Neural crest cell (in vitro differentiated cells): Measurements from ENCODE around the gene GLRA1. TPM values are rescaled to one million over a fixed set of nuclear protein-coding genes. Genes with fewer than 3 reads are reported as not detected.

ENCODE experiments used
- DNase-seq: peaks from one replicate; pipeline ENCODE4 v3.0.0; 2021; ENCODE audit warnings: low read depth, mixed read lengths, low spot score
- H3K27ac Mint-ChIP-seq: one replicate; pipeline ENCODE4 v1.8.0; 2021; ENCODE audit warnings: mild to moderate bottlenecking, mixed read lengths; ENCODE audit not compliant: unreplicated experiment
- H3K27me3 Mint-ChIP-seq: 2 replicates; pipeline ENCODE4 v1.8.0; 2021; ENCODE audit warnings: low read depth, mild to moderate bottlenecking, mixed read lengths
- H3K36me3 Mint-ChIP-seq: 2 replicates; pipeline ENCODE4 v1.8.0; 2021; ENCODE audit warnings: low read depth, mild to moderate bottlenecking, mixed read lengths
- H3K4me1 Mint-ChIP-seq: 2 replicates; pipeline ENCODE4 v1.8.0; 2021; ENCODE audit warnings: mixed read lengths
- H3K4me3 Mint-ChIP-seq: one replicate; pipeline ENCODE4 v1.8.0; 2021; ENCODE audit warnings: mild to moderate bottlenecking, mixed read lengths
- H3K9me3 Mint-ChIP-seq: 2 replicates; pipeline ENCODE4 v1.8.0; 2021; ENCODE audit warnings: mixed read lengths
- total RNA-seq: library from RNA; stranded (reverse); gene quantifications from 2 replicates; pipeline ENCODE4 v1.2.1, GENCODE V29; 2021
- TF ChIP-seq, protein P1 (sequence below): fragments of 200-600 bp; sonication (generic); conservative IDR thresholded peaks from 2 replicates; pipeline ENCODE4 v1.5.0; 2021; ENCODE audit warnings: antibody characterized with exemption, mild to moderate bottlenecking

GLRA1 gene
- total RNA-seq, 1 donor from 2014 or later = 0.21 TPM

DNA sequence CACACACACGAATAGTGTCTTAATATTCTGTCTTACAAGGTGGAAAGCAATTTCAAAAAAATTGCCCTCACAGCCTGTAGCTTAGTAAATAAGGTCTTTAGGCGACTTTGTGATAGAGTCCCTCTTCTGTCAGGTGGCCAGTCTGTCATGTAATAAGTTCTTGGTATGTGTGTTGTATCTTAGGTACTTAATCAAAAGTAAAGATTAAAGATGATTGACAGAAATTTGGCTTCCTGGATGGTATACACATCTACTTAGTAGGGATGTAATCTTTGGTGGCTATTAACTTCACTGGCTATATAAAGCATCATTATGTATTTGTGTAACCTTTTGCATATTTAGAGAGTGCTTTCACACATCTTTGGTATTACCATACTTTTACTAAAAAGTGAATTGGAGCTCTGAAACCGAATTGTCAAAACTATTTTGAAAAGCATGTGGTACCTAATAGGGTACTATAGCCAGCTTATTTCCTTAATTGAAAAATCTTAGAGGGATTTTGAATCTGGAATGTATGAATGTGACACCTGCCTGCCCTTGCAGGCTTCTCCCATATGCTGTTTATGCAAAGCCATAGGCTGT is 149.5 kb downstream of the GLRA1 start:
- no peaks in the 10 kb centered on the region for H3K9me3 Mint-ChIP-seq
- H3K36me3 Mint-ChIP-seq = peaks cover 19% of the 10 kb centered on the region
- H3K4me1 Mint-ChIP-seq = peaks cover 66% of the 10 kb centered on the region
- DNase-seq = no peak
- TF ChIP-seq, protein P1, sequence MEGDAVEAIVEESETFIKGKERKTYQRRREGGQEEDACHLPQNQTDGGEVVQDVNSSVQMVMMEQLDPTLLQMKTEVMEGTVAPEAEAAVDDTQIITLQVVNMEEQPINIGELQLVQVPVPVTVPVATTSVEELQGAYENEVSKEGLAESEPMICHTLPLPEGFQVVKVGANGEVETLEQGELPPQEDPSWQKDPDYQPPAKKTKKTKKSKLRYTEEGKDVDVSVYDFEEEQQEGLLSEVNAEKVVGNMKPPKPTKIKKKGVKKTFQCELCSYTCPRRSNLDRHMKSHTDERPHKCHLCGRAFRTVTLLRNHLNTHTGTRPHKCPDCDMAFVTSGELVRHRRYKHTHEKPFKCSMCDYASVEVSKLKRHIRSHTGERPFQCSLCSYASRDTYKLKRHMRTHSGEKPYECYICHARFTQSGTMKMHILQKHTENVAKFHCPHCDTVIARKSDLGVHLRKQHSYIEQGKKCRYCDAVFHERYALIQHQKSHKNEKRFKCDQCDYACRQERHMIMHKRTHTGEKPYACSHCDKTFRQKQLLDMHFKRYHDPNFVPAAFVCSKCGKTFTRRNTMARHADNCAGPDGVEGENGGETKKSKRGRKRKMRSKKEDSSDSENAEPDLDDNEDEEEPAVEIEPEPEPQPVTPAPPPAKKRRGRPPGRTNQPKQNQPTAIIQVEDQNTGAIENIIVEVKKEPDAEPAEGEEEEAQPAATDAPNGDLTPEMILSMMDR = no peak
- no peak overlapping the region for H3K27ac Mint-ChIP-seq
- no peaks in the 10 kb centered on the region for H3K27me3 Mint-ChIP-seq
- H3K4me3 Mint-ChIP-seq = peak overlapping the region; percentile 91

DNA sequence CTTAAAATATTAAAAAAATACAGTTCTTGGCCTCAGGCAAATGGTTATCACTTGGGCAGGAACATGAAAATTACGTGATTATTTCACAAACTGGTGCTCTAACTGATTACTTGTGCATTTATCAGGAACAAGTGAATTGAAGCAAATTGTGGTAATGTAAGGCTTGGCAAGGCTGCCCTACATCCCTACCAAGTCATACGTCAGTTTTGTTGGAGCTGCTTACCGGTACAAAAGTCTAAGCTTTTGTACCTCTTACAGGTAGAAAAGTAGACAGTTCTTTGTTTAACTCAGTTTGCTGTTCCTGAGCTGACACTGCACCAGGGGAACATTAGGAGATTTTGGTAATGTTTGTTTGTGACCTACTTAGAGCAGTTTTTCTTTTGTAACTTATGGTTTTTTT is 150.7 kb downstream of the GLRA1 start:
- peaks cover 58% of the 10 kb centered on the region for H3K4me1 Mint-ChIP-seq
- H3K9me3 Mint-ChIP-seq = no peaks in the 10 kb centered on the region
- no peak for DNase-seq
- H3K36me3 Mint-ChIP-seq = peaks cover 16% of the 10 kb centered on the region
- H3K27me3 Mint-ChIP-seq = no peaks in the 10 kb centered on the region
- peak overlapping the region; percentile 91 for H3K4me3 Mint-ChIP-seq
- peak overlapping the region; percentile 19 for H3K27ac Mint-ChIP-seq
- TF ChIP-seq, protein P1 = no peak

DNA sequence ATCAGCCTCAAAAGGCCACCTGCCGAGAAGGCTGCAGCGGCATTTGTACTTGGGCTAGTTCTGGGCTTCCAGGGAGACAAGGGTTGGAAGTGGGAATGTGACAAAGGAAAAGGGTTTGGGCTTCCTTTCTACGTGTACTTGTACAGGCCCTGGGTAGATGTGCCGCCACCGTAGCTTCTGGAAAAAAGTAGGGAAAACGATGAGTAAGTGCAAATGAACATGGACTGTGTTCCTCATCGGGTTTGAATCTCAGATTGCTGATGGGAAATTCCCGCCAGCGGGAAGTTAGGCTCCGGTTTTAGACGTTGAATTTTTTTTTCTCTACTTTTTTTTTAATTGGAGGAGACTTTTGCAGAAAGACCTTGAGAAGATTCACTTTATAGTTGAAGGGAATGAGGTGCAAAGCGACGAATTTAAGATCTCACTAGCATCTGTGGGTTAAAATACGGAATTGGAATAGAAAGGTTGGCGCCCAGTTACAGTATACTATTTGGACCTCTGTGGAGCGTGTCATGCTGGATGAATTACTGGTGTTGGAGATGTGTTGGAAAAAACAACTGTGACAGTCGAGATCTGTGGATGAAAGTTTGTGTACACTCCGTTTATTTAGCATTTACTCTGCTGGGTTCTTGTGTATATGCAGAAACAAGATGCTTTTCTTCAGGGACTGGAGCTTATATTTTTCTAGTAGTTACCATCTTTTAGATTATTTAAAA is 151.6 kb downstream of the GLRA1 start:
- Mint-ChIP-seq H3K4me1 (peaks cover 58% of the 10 kb centered on the region), H3K27me3 (no peaks in the 10 kb centered on the region), H3K27ac (peak overlapping the region; percentile 94), H3K4me3 (peak overlapping the region; percentile 91), H3K9me3 (no peaks in the 10 kb centered on the region), H3K36me3 (peaks cover 13% of the 10 kb centered on the region)
- TF ChIP-seq, protein P1 = no peak
- DNase-seq = no peak

Other genes with a start within 250 kb of the GLRA1 start
- gene SPARC, start 237.9 kb downstream of the GLRA1 start, total RNA-seq = 422 and 435 TPM in 2 replicates
- gene ATOX1, start 166.2 kb downstream of the GLRA1 start, total RNA-seq = 82.4 and 84.6 TPM in 2 replicates
- gene G3BP1, start 152.9 kb downstream of the GLRA1 start, total RNA-seq = 309 and 317 TPM in 2 replicates